Stimulated activated CD8-positive, alpha-beta memory T cell treated with anti-CD3 and anti-CD28 coated beads, Interleukin-7, amount 100 ng/mL, for 48 hours (primary cell): ENCODE data around the gene MEF2C.
"Not testable (repeated sequence)": the region's sequence is repeated elsewhere in the genome, so short reads cannot be mapped to it uniquely, and the experiment has no call there.

ENCODE experiments used
- DNase-seq, 2 donors: peaks; one replicate each; pipeline ENCODE4 v3.0.0-alpha.2; 2020; ENCODE audit warnings: low read depth in 1 of 2; ENCODE audit errors: extremely low read depth in 1 of 2

The MEF2C gene

GRCh38 chr5:88883059-88883835, at the start of gene MEF2C:
Gene MEF2C, minus strand, starts transcription at chr5:88883184. Its CDS starts 59,396 bp downstream, at chr5:88823788.
- DNase-seq = no peak

GRCh38 chr5:88932541-88932940, 49.6 kb upstream of the MEF2C start:
- DNase-seq = no peak

GRCh38 chr5:88930335-88930734, 47.4 kb upstream of the MEF2C start:
- no peak for DNase-seq

- DNase-seq = no peak
These were observed 46.4 kb upstream of the MEF2C start for GRCh38 chr5:88929385-88929784.

GRCh38 chr5:88926774-88927173, 43.8 kb upstream of the MEF2C start:
- no peak for DNase-seq

GRCh38 chr5:88925692-88926490, 42.9 kb upstream of the MEF2C start:
- DNase-seq = no peak

GRCh38 chr5:88924330-88924657, 41.3 kb upstream of the MEF2C start:
- no peak for DNase-seq

GRCh38 chr5:88923623-88924329, 40.8 kb upstream of the MEF2C start:
- no peak for DNase-seq

GRCh38 chr5:88912743-88913142, 29.8 kb upstream of the MEF2C start:
- not testable (repeated sequence) for DNase-seq

- not testable (repeated sequence) for DNase-seq
These were observed 28.1 kb upstream of the MEF2C start for GRCh38 chr5:88911059-88911572.

- not testable (repeated sequence) for DNase-seq
These were observed 21.5 kb upstream of the MEF2C start for GRCh38 chr5:88904478-88904877.

GRCh38 chr5:88903966-88904365, 21.0 kb upstream of the MEF2C start:
- DNase-seq = not testable (repeated sequence)

- not testable (repeated sequence) for DNase-seq
These were observed 18.1 kb upstream of the MEF2C start for GRCh38 chr5:88901077-88901476.

- DNase-seq = no peak
These were observed 16.2 kb upstream of the MEF2C start for GRCh38 chr5:88899096-88899737.

- no peak for DNase-seq
These were observed 14.8 kb upstream of the MEF2C start for GRCh38 chr5:88897748-88898147.

GRCh38 chr5:88895681-88896501, 12.9 kb upstream of the MEF2C start:
- no peak for DNase-seq

- DNase-seq = no peak
These were observed 9.7 kb upstream of the MEF2C start for GRCh38 chr5:88892669-88893068.

GRCh38 chr5:88890070-88890781, 7.2 kb upstream of the MEF2C start:
- DNase-seq = no peak
